Aorta (tissue), 5 donors: Measurements from ENCODE around the gene ISM1. TPM values are rescaled to one million over a fixed set of nuclear protein-coding genes. Genes with fewer than 3 reads are reported as not detected.

ENCODE experiments used
- ATAC-seq: fragments of 200-7000 bp; cut with Tn5 transposase; one replicate; pipeline ENCODE4 v1.9.1; 2022; ENCODE audit warnings: moderate library complexity; ENCODE audit not compliant: low FRiP score
- DNase-seq, 2 donors: peaks; one replicate each; pipeline ENCODE4 v3.0.0-alpha.2; 2020
- H3K27ac ChIP-seq, 2 donors: one replicate each; pipeline ENCODE4 v1.5.1; 2013; ENCODE audit warnings: low read length in 2 of 2, mild to moderate bottlenecking in 2 of 2, moderate library complexity in 2 of 2, control low read depth in 1 of 2, inconsistent platforms in 1 of 2, low read depth in 1 of 2
- H3K27me3 ChIP-seq, 2 donors: one replicate each; pipeline ENCODE4 v1.6.1; 2013; ENCODE audit warnings: control low read depth in 1 of 2, low read length in 1 of 2, mild to moderate bottlenecking in 1 of 2, moderate library complexity in 1 of 2; ENCODE audit not compliant: insufficient read depth in 2 of 2, control insufficient read depth in 1 of 2
- H3K36me3 ChIP-seq, 2 donors: one replicate each; pipeline ENCODE4 v1.6.1; 2013; ENCODE audit warnings: control low read depth in 1 of 2, low read length in 1 of 2, mild to moderate bottlenecking in 1 of 2; ENCODE audit not compliant: insufficient read depth in 2 of 2, control insufficient read depth in 1 of 2
- H3K4me1 ChIP-seq, 2 donors: one replicate each; pipeline ENCODE4 v1.6.1; 2013; ENCODE audit warnings: low read length in 2 of 2, control low read depth in 1 of 2, mild to moderate bottlenecking in 1 of 2, moderate library complexity in 1 of 2; ENCODE audit not compliant: insufficient read depth in 2 of 2, control insufficient read depth in 1 of 2
- H3K4me3 ChIP-seq, 2 donors: one replicate each; pipeline ENCODE4 v1.5.1; 2013; ENCODE audit warnings: low read length in 2 of 2, control low read depth in 1 of 2, mild to moderate bottlenecking in 1 of 2
- H3K9me3 ChIP-seq: one replicate; pipeline ENCODE4 v1.6.1; 2013; ENCODE audit warnings: mild to moderate bottlenecking, low read length; ENCODE audit not compliant: control insufficient read depth
- WGBS, 2 donors: extraction: QIAGEN DNeasy Blood & Tissue Kit; methylation state at CpG; one replicate each; pipeline ENCODE4 v1.1.7; 2013; 5-methylcytosine and 5-hydroxymethylcytosine counted together
- intact Hi-C, 2 donors: fragments of 100-400 bp; cut with DNase I; formaldehyde crosslinking; loops; one replicate each; pipeline versions ENCODE4 v1.14.2 to v1.15.0; 2022
- polyA plus RNA-seq, 2 donors: library from polyadenylated mRNA; stranded (reverse); fragments of 200-250 nt; gene quantifications; one replicate each; pipeline ENCODE4 v1.2.3, GENCODE V29; 2013
- total RNA-seq, 2 donors: library from RNA; stranded (reverse); fragmentation: NEBNext Ultra II Directional; extraction: Animal tissue kit (Norgen Biotek cat#: 25700); gene quantifications; one replicate each; pipeline ENCODE4 v1.2.1, GENCODE V29; 2021
- donor health status: healthy with polysubstance abuse.
- donor health status: Bipolar disorder and iron deficiency.
- donor health status: DM: no; HTN: no; CAD: no.
- donor health status: DM: no; HTN: no; CAD: no.
- donor health status: DM: yes; HTN: yes; CAD: no.

Gene ISM1
- total and polyA plus RNA-seq, 4 donors: 2.0 to 94.9 (median 24.2) TPM

DNA sequence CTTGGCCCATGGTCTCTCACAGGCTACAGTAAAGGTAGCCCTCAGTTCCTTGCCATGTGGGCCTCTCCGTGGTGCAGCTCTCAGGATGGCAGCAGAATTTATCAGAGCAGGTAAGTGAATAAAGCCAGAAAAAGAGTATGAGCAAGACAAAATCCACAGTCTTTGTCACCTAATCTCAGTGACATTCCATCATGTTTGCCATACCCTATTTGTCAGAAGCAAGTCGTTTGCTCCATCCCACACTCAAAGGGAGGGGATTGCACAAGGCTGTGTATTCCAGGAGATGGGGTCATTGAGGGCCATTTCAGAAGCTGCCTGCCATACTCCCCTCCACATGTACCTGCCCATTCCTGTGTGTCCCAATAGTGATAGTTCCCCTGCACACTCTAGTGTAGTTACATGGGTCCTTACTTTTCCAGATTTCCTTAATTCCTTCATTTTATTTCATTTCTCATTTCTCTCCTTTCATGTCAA is 24.2 kb downstream of the ISM1 start:
- no peak overlapping the region for H3K4me3 ChIP-seq
- ATAC-seq (no peak), DNase-seq (no peak)
- 73 to 74% methylated on average over 2 of the region's 2 CpGs for WGBS, 2 donors
- H3K36me3 ChIP-seq: no peaks in the 10 kb centered on the region
- H3K4me1 ChIP-seq: no peaks in the 10 kb centered on the region
- H3K27ac ChIP-seq: no peak overlapping the region
- H3K9me3 ChIP-seq: peaks cover 3% of the 10 kb centered on the region
- intact Hi-C loops: no loop called here
- H3K27me3 ChIP-seq: no peaks in the 10 kb centered on the region

DNA sequence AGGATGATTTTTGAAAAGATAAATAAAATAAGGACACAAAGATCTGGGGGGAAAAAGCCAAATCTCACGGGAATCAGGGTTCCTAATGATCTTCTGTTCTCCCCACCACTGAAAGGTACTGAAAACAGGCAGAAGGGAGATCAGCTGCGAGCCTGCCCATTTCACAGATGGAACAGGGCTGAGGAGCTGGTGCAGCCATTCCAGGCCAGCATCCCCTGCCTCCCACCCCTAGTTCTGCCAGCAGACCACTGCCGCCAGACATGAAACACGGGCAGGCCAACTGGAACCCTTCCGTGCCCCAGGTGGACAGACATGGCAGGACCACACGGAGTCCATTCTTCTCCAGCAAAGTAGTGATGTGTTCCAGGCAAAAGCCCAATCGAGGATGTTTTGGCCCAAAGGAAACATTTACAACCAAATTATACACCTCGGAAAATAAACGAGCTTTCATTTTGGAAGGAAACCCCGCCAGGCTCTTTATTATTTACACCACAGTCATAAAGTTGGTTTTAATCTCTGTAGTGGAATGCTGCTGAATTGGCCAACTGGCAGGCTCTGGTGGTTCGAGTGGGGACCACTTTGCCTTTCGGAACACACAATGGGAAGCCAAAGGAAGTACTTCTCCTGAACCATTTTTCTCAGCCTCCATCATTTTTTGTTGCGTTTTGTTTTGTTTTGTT is 28.2 kb downstream of the ISM1 start:
- 36 to 37% methylated on average over 13 of the region's 13 CpGs for WGBS, 2 donors
- DNase-seq (peak in 1 of 2 donors; percentile 53), ATAC-seq (no peak)
- Histone ChIP-seq H3K27ac (no peak overlapping the region), H3K9me3 (no peaks in the 10 kb centered on the region), H3K4me3 (no peak overlapping the region), H3K4me1 (no peaks in the 10 kb centered on the region), H3K36me3 (no peaks in the 10 kb centered on the region), H3K27me3 (no peaks in the 10 kb centered on the region)
- intact Hi-C loops: no loop called here

DNA sequence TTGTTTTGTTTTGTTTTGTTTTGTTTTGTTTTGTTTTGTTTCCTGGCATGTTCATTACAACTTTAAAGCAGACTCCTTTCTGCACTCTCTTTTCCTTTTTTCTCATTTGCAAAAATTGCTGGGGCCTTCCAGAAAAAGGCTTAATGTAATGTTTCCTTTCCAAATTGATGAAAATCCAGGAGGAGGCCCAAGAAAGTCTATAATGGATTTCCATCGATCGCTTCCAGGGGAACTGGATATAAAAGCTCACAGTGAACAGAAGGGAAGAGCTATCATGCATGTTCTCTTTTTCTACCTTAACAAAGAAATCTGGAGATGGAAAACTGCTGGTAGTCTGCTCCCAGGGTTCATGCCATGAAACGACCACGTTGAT is 28.7 kb downstream of the ISM1 start:
- Histone ChIP-seq H3K27ac (no peak overlapping the region), H3K9me3 (no peaks in the 10 kb centered on the region), H3K27me3 (no peaks in the 10 kb centered on the region), H3K4me1 (no peaks in the 10 kb centered on the region), H3K4me3 (no peak overlapping the region), H3K36me3 (no peaks in the 10 kb centered on the region)
- DNase-seq (no peak), ATAC-seq (no peak)
- 67 to 81% methylated on average over 4 of the region's 4 CpGs for WGBS, 2 donors
- intact Hi-C loops: no loop called here

DNA sequence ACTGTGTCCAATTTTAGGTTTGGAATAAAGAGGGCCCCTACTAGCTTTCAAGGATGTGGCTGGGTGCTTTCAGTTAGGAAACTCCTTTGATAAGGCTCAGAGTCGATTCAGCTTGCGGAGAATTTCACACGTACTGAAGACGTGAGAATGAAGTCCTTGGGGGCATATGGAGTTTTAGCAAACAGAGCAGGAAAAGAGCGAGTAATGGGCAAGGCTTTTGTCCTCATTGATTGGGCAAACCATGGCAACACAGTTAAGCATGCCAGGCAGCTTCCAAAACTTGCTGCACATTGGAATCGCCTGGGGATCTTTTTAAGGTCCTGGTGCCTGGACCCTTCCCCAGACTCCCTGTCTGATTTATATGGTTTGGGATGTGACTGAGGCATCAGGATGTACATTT is 29.2 kb downstream of the ISM1 start:
- intact Hi-C loops: no loop called here
- DNase-seq (no peak), ATAC-seq (no peak)
- Histone ChIP-seq H3K27me3 (no peaks in the 10 kb centered on the region), H3K9me3 (no peaks in the 10 kb centered on the region), H3K27ac (no peak overlapping the region), H3K4me3 (no peak overlapping the region), H3K36me3 (no peaks in the 10 kb centered on the region), H3K4me1 (no peaks in the 10 kb centered on the region)
- 80 to 88% methylated on average over 6 of the region's 6 CpGs for WGBS, 2 donors

DNA sequence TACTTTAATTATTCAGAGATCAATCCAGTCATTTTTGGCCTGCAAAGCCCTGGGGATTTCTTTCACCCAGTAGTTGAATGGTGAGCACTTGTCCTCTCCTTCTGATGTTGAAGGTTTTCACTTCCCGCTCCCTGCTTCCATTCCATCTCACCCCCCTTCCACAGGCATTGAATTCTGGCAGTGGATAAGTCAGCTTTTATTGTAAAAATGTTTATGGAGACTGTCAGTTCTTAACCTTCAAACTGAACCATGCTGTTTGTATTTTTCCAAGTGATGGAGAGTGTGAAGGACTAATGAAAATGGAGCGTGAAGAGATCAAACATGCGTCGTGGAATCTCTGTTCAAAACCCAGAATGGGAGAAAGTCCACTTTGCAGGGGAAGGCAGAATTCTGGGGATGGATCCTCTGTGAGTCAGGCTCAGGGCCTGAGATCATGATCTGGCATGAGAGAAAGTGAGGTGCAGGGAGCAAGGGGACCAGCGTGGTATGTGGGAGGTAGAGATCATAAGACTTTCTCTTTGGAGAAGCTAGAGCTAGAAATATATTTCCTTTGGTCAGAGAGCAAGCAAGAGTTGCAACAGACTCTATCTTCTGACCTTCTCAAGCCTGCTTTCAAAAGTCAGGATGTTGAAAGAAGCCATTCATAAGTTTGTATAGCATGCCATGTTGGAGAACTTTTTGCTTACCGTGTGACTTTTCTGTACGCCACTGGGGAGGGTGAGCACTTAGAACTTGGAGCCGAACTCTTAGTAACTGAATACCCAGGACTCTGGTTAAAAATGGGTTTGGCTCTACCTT is 30.2 kb downstream of the ISM1 start:
- Histone ChIP-seq H3K36me3 (no peaks in the 10 kb centered on the region), H3K9me3 (no peaks in the 10 kb centered on the region), H3K4me1 (no peaks in the 10 kb centered on the region), H3K4me3 (no peak overlapping the region), H3K27ac (no peak overlapping the region), H3K27me3 (no peaks in the 10 kb centered on the region)
- DNase-seq (no peak), ATAC-seq (peak; percentile 76)
- intact Hi-C loops: no loop called here
- 69 to 79% methylated on average over 8 of the region's 8 CpGs for WGBS, 2 donors

DNA sequence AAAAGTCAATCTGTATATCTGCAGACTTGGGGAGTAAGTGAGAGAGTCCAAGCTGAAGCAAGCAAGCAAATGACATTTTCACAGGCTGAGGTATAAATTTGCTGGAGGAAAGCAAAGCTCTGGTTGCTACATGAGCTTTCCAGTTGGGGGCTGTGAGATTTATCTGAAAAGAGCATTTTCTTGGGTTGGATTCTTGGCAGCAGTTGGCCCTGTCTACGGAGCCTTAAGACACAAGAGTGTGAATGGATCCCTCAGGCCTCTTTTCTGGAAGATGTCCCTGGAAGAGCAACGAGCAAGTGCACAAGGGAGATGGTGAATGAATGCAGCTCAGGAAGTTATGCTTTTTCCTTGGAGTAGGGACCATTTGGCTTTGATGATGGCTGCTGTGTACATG is 30.8 kb downstream of the ISM1 start:
- DNase-seq (no peak), ATAC-seq (peak; percentile 40)
- 67 to 72% methylated on average over 2 of the region's 2 CpGs for WGBS, 2 donors
- Histone ChIP-seq H3K27me3 (no peaks in the 10 kb centered on the region), H3K9me3 (no peaks in the 10 kb centered on the region), H3K36me3 (no peaks in the 10 kb centered on the region), H3K27ac (no peak overlapping the region), H3K4me3 (no peak overlapping the region), H3K4me1 (no peaks in the 10 kb centered on the region)
- intact Hi-C loops: no loop called here

DNA sequence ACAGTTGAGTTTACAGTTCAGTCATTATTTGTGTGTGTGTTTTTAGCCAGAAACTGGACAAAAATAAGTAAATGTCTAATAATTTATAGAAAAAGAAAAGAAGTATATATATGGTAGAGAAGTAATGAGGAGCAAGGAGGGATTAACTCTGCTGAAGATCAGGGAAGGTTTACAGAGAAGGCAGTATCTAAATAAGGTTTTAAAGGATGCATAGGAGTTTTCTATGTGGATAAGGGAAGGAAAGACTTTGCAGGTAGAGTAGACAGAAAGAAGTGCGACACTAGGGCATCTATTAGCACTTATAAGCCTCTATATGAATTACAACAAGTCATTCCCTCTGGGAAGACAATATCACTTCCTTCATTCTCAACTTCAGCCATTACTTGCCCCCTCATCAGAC is 34.3 kb downstream of the ISM1 start:
- DNase-seq (no peak), ATAC-seq (no peak)
- no peaks in the 10 kb centered on the region for H3K27me3 ChIP-seq
- H3K27ac ChIP-seq: no peak overlapping the region
- H3K4me3 ChIP-seq: no peak overlapping the region
- H3K4me1 ChIP-seq: no peaks in the 10 kb centered on the region
- WGBS, 2 donors: 82 to 94% methylated on average over 1 of the region's 1 CpG
- no peaks in the 10 kb centered on the region for H3K36me3 ChIP-seq
- H3K9me3 ChIP-seq: no peaks in the 10 kb centered on the region
- intact Hi-C loops: no loop called here

DNA sequence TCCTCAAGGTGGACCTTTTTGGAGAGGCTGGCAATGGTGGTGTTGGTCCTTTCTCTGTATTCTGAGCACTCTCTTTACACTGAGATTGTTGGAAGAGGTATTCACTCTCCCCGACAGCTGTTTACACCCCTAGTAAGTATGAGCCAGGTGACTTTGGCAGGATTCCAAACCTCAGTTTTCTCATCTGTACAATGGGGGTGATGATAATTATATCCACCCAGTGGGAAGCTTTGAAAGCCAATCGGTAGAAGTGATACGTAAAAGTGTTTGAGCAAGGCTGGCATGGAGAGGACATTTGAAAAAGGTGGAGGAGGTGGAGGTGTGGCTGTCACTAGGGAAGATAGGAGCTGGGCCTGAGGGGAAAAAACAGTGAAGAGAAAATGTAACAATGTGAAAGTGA is 35.5 kb downstream of the ISM1 start:
- 92 to 93% methylated on average over 3 of the region's 3 CpGs for WGBS, 2 donors

DNA sequence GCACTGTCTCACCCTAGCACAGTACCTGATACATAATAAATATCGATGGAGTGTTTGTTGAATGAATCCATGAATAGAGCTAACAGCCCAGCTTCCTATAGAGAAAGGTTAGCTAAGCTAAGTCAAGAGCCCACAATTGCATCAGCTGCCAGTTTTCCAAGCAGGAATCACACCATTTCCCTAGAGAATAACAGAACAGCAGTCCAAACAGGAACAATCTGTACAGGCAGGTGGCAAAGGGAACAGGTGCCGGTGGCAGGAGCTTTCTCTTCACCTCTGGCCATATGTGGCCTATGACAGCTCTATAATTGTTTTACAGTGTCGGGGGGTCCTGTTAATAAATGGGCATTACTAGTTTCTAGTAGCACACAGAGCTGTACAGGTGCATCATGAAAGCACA is 38.8 kb downstream of the ISM1 start:
- ATAC-seq (no peak), DNase-seq (no peak)
- H3K27ac ChIP-seq: no peak overlapping the region
- no peaks in the 10 kb centered on the region for H3K4me1 ChIP-seq
- no peaks in the 10 kb centered on the region for H3K27me3 ChIP-seq
- intact Hi-C loops: no loop called here
- H3K36me3 ChIP-seq: no peaks in the 10 kb centered on the region
- no peak overlapping the region for H3K4me3 ChIP-seq
- H3K9me3 ChIP-seq: no peaks in the 10 kb centered on the region
- WGBS, 2 donors: 91 to 93% methylated on average over 3 of the region's 3 CpGs

More for the DNA sequence above, 35.5 kb downstream of the ISM1 start:
- no peak for ATAC-seq
- no peak for DNase-seq
- H3K27ac ChIP-seq: no peak overlapping the region
- no peaks in the 10 kb centered on the region for H3K4me1 ChIP-seq
- no peaks in the 10 kb centered on the region for H3K9me3 ChIP-seq
- H3K4me3 ChIP-seq: no peak overlapping the region
- intact Hi-C loops: no loop called here
- H3K36me3 ChIP-seq: no peaks in the 10 kb centered on the region
- H3K27me3 ChIP-seq: no peaks in the 10 kb centered on the region
